Measurements from ENCODE around the gene SUSD5.
"Not testable (repeated sequence)": the region's sequence is repeated elsewhere in the genome, so short reads cannot be mapped to it uniquely, and the experiment has no call there.

Gene SUSD5

DNA sequence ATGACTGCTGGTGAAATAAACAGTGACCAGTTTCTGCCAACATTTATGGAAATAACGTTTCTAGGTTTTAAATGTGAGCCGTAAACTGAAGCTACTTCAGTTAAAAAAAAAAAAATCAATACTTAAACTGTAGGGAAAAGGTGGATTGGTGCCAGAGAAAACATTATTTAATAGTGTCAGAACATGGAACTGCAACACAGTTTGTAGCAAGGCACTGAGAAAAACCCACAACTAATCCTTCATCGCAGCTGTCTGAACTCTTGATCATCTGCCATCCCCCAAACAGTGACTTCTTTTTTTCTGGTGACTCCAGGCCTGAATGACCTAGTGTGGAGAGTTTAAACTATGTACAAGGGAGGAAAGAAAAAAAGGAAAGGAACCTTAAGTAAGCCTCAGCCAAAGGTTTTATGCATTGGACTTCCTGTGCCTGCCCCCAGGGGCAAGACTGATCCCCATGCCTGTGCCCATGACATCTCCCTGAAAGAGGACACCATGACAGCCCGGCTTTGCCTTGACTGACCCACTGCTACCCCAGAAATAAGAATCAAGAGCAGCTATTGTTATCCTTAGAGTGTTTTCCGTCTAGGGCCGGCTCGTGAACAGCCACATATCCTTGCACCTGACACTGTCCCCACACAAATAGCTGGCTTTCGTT, 71.7 kb downstream of the SUSD5 start:
- no peak for DNase-seq

- DNase-seq, result no peak
Observed at GRCh38 chr3:33145901-33146580, 72.6 kb downstream of the SUSD5 start.

- DNase-seq, result no peak
Observed at GRCh38 chr3:33145221-33145900, 73.2 kb downstream of the SUSD5 start.

DNA sequence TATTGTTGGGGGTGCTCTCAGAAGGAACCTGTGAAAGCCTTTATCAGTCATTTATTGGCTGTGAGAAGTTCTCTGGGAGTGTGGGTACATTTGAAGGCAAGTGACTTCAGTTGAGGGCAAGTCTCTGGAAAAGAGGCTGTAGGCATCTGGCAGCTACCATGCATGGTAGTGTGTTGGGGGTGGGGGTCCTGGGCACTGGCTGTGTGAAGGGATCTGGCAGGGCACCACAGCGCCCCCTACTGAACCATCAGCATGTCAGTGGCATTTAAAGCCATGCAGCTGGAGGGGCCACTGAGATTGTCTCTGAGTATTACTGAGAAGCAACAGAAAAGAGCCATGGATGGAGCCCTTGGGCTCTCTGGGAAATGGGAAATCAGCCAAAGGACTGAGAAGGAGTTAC, 74.2 kb downstream of the SUSD5 start:
- no peak for DNase-seq

DNA sequence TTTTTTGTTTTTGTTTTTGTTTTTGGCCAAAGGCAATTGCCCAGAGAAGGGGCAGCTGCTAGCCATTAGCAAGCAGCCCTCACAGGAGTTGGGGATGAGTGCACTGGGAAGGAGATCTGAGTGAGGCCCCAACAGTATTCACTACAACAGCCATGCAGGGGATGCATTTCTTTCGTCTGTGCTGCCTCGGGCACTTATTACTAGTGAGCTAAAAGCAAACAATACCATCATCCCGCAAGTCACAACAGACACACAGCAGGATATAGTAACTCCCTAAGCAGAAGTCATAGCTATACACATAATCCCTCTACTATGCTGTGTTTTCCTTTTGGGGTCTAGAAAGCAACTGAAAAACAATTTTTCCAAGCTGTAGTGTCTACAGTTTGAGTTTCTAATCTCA, 77.6 kb downstream of the SUSD5 start:
- DNase-seq, result no peak

GRCh38 chr3:33139996-33140395, 78.6 kb downstream of the SUSD5 start:
- no peak for DNase-seq

DNA sequence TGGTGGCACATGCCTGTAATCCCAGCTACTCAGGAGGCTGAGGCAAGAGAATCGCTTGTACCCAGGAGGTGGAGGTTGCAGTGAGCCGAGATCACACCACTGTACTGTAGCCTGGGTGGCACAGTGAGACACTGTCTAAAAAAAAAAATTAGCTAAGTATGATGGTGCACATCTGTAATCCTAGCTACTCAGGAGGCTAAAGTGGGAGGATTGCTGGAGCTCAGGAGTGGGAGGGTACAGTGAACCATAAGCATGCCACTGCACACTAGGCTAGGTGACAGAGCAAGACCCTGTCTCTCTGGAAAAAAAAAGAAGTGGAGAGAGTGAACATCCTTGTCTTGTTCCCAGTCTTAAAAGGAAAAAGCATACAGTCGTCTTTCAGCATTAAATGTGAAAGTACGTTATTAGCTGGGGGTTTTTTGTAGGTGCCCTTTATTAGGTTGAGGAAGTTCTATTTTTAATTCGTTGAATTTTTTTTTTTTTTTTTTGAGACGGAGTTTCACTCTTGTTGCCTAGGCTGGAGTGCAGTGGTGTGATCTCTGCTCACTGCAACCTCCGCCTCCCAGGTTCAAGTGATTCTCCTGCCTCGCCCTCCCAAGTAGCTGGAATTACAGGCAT, 79.5 kb downstream of the SUSD5 start:
- not testable (repeated sequence) for DNase-seq

- DNase-seq, result no peak
Observed at GRCh38 chr3:33137691-33138090, 80.9 kb downstream of the SUSD5 start.

DNA sequence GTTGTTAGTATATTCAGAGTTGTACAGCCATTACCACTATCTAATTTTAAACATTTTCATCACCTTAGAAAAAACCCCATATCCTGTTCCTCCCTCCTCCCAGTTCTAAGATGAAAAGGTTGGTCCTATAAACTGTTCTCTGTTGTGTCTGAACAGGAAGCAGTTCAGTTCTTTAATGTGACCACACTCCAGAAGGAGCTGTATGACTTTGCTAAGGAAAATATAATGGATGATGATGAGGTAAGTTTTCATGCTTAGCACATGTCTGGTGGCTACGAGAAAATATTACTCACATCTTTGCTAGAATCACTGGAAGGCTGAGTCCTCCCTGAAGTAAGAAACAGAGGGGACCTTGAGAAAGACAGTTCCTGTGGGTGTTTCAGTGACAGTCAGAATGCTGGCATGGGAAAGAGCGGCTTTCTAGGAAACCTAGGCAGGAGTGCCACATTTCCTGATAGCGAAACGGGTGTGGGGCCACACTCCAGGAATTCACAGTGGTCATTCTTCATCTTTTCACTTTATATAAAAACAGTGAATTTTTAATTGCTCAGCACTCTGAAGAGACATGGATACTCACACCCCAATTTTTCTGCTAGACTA, 84.5 kb downstream of the SUSD5 start:
- no peak for DNase-seq

DNA sequence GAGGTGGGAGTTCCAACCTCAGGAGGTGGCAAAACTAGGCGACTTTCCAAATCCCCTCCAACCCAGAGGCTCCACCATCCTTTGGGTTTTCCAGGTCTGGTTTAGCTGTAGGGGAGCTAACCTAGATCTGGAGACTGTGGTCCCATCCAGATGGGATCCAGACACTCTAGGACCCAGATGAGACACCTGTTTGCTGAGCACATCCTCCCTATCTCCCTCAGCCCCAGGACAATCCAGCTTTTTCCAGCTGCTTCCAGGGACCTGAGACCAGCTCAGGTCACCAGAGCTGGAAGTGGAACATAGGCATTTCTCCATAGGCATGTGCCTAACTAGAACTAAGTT, 86.6 kb downstream of the SUSD5 start:
- DNase-seq, result no peak

- DNase-seq, result no peak
Observed at GRCh38 chr3:33131331-33132018, 87.1 kb downstream of the SUSD5 start.

GRCh38 chr3:33130144-33130543, 88.5 kb downstream of the SUSD5 start:
- no peak for DNase-seq

GRCh38 chr3:33128706-33129105, 89.9 kb downstream of the SUSD5 start:
- no peak for DNase-seq

DNA sequence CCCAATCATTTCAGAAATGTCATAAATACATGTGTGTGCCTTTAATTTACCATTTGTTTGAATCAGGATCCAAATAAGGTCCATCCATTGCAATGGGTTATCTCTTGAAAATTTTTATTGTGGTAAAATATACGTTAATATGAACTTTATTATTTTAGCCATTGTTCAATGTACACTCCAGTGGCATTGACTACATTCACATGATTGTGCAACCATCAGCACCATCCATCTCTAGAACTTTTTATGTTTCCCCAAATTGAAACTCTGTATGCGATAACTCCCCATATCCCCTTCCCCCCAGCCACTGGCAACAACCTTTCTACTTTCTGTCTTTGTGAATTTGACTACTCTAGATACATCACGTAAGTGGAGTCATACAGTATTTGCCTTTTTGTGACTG, 92.8 kb downstream of the SUSD5 start:
- DNase-seq, result no peak

GRCh38 chr3:33124638-33125037, 94.0 kb downstream of the SUSD5 start:
- no peak for DNase-seq

GRCh38 chr3:33122991-33123390, 95.6 kb downstream of the SUSD5 start:
- DNase-seq, result no peak

DNA sequence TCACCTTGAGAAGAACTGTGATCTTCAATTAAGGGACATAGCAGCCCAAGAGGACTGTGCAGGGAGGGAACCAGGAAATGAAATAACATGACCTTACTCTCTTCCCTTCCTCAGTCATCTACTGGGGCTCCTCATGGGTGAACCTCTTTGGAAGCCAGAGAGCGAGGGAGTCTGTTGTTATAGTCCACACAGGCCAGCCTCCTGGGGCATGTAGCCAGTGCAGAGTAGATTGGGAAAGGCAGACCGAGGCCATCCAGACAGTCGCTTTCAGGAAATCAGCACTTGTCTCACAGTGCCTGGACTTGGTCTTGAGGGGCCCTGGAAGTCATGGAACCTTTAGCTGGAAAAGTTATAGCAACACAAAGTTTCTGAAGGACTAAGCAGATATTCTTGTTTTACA, 98.7 kb downstream of the SUSD5 start:
- no peak for DNase-seq

GRCh38 chr3:33117461-33117860, 101.1 kb downstream of the SUSD5 start:
- DNase-seq, result no peak

- no peak for DNase-seq
Observed at GRCh38 chr3:33115024-33115768, 103.4 kb downstream of the SUSD5 start.

DNA sequence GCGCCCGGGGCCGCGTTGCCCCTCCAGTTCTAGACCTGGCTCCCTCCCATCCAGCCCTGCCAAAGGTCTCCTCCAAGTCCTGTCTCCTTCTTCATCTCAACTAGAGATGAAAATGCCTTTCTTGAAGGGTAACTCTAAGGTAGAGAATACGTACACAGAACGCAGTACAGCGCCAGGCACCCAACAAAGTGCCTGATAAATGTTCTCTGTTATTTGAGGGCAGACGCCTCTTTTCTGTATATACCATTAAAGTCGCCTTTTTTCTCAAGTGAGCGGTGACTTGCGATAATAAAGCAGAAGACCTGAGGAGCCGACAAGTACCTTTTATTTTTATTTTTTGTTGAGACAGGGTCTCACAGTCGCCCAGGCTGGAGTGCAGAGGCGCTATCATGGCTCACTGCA, 104.0 kb downstream of the SUSD5 start:
- DNase-seq, result no peak

DNA sequence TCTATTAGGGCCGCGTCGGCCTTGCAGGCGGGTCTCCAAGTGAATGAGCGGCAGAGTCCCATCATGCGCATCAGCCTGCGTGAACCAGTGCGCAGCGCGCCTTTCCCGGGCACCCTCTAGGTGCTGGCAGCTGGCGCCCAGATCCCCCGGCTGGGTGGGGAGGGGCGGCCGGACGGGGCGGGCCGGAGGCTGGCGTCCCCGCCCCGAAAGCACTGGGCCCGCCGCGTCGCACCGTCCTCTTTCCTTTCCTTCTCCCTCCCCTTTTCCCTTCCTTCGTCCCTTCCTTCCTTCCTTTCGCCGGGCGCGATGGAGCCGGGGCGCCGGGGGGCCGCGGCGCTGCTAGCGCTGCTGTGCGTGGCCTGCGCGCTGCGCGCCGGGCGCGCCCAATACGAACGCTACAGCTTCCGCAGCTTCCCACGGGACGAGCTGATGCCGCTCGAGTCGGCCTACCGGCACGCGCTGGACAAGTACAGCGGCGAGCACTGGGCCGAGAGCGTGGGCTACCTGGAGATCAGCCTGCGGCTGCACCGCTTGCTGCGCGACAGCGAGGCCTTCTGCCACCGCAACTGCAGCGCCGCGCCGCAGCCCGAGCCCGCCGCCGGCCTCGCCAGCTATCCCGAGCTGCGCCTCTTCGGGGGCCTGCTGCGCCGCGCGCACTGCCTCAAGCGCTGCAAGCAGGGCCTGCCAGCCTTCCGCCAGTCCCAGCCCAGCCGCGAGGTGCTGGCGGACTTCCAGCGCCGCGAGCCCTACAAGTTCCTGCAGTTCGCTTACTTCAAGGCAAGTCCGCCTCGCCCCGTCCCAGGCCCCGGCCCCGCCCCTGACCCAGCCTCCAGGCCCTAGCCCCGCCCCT, 104.6 kb downstream of the SUSD5 start, which contains the start of gene CRTAP:
TSS of gene CRTAP (plus strand) at position 243 of the 850 bp plus-strand sequence. CDS start at position 307, 64 bp downstream.
- peak; percentile 60 for DNase-seq

Data from 8988T (cell line).